Measurements from ENCODE around the gene VAMP7.
"Not testable (repeated sequence)": the region's sequence is repeated elsewhere in the genome, so short reads cannot be mapped to it uniquely, and the experiment has no call there.

The VAMP7 gene

DNA sequence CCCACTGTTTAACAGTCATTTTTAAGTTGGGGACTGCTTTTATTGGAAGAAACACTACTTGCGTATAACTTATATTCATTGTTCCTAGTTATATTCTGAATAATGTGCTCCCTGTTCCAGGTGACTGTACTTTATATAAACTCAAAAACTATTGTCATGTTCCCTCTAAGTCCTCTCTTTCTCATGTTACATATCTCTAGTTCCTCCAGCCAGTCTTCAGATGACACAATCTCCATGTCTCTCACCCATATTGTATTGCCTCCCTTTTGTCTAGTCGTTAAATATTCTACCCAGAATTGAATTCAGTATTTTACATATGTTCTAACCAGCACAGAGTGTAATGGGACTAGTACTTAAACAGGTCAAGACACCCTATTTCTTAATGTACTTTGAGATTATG is 5.3 kb downstream of the VAMP7 start:
- TF ChIP-seq GATA1 (IDR thresholded peaks at IDR 0.05; ENCODE audit: low read depth, low read length) (no peak), POLR2A (IDR thresholded peaks at IDR 0.05; ENCODE audit: low read length) (no peak)
- no peak for DNase-seq

DNA sequence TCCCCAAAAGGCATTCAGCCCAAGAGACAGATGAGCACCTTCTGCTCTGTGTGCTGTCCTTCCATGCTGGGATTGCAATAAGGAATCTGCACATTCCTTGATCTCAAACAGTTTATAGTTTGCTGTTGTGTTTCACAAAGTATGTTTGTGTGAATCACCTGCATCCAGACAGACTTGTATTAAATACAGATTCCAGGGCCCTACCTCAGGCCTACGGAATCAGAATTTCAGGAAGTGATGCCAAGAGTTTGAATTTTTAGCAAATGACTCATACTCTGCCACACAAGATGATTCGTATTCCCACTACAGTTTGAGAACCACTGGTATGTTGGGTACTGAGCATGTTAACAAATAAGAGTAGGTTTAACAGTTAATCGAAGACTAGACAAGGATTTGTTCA is 7.0 kb downstream of the VAMP7 start:
- no peak for TF ChIP-seq GATA1 (IDR thresholded peaks at IDR 0.05; ENCODE audit: low read depth, low read length)
- no peak for TF ChIP-seq POLR2A (IDR thresholded peaks at IDR 0.05; ENCODE audit: low read length)
- peak; percentile 6 to 33 for DNase-seq

DNA sequence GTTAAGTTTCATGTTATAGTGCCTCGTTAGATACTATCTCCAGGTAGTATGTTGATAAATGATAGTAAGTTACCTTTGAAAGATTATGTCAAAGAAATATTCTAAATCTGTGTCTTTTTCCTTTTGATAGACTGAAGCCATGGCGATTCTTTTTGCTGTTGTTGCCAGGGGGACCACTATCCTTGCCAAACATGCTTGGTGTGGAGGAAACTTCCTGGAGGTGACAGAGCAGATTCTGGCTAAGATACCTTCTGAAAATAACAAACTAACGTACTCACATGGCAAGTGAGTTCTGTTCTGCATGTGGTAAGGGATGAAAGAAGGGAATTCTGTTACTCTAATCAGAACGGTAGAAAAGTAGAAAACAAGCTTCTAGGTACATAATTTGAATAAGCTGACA is 8.2 kb downstream of the VAMP7 start:
- peak; percentile 29 to 51 for DNase-seq
- no peak for TF ChIP-seq GATA1 (IDR thresholded peaks at IDR 0.05; ENCODE audit: low read depth, low read length)
- no peak for TF ChIP-seq POLR2A (IDR thresholded peaks at IDR 0.05; ENCODE audit: low read length)

DNA sequence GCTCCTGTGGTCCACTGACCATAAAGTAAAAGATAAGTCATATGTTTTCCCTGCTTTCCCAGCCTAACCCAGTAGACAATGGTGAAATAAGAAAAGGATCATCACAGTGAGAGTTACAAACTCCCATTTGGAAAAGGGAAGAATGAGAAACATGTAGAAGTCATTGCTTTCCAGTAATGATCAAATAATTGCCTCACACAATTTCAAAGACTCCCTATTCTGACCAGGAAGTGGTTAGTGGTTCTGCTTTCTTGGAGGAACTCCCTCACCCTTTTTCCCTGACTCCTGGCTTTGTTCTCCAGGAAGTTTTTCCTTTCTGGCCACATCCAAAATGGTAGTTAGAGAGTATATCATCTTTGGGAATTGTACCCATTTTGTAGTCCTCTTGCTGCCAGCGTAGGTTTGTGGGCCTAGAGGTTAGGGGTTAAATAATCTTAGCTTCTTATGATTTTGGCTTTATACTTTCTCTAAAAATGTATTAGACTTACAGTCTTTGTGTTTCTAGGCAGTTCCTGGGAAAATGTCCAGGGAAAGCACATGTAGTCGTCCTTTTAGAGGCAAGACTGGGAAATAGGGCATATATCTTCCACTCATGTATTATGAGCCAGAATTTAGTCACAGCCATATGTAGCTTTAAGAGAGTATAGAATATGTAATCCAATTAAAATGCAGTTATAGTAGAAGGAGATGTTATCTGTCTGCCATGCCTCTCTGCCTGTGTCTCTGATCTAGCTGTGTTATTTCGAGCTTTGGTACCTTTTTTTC is 10.5 kb downstream of the VAMP7 start:
- TF ChIP-seq POLR2A (IDR thresholded peaks at IDR 0.05; ENCODE audit: low read length) (no peak), GATA1 (IDR thresholded peaks at IDR 0.05; ENCODE audit: low read depth, low read length) (no peak)
- DNase-seq, result no peak

DNA sequence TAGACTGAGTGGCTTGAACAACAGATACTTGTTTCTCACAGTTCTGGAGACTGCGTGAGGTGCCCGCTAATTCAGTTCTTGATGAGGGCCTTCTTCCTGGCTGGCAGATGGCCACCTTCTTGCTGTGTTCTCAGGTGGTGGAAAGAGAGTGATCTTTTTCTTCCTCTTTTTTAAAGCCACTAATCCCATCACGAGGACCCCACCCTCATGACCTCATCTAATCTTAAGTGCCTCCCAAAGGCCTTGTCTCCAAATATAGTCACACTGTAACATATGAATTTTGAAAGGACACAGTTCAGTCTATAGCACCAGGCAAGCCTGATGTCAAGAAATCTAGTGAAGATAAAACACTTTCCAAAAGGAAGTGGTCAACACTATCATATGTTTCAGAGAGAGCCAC is 12.4 kb downstream of the VAMP7 start:
- peak in 1 of 2 experiments; percentile 29 for DNase-seq
- TF ChIP-seq GATA1 (IDR thresholded peaks at IDR 0.05; ENCODE audit: low read depth, low read length) (no peak), POLR2A (IDR thresholded peaks at IDR 0.05; ENCODE audit: low read length) (no peak)

- TF ChIP-seq GATA1 (IDR thresholded peaks at IDR 0.05; ENCODE audit: low read depth, low read length) (no peak), POLR2A (IDR thresholded peaks at IDR 0.05; ENCODE audit: low read length) (no peak)
- DNase-seq, result no peak
Measured at GRCh38 chrX:155896512-155896911, 15.4 kb downstream of the VAMP7 start.

DNA sequence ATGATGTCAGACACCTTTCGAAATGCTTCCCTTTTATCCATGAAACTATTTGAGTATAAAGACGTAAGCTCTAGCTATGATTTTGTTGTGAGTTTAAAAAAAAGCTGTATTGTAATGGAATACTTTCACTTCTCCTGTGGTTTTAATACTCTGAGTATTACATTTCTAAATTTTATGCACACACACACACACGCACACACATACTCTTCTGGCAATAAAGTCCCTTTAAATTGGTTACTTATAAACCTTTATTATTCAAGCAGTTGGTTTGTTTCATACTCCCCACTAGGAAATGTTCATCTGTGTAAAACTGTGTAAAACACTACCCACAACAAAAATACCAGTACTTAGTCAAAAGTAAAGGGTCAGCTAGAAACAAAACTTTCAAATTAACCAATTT is 18.2 kb downstream of the VAMP7 start:
- DNase-seq, result no peak

DNA sequence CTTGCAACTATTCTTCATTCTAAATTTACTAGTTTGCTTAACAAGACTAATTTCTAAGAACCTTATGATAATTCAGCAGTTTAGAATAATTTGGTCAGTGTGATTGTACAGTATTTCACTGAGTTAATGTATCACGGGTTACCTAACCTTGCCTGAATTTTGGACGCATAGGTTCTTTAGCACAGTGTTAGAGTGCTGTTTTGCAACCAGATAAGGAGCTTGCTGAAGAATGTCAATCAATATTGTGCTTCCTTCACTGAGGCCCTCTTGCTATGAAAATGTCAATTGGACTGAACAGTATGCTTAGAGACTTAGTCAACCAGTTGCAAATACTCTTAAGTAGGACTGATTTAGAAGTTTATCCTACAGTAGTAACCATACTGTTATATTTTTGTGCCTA is 19.6 kb downstream of the VAMP7 start:
- no peak for TF ChIP-seq GATA1 (IDR thresholded peaks at IDR 0.05; ENCODE audit: low read depth, low read length)
- no peak for TF ChIP-seq POLR2A (IDR thresholded peaks at IDR 0.05; ENCODE audit: low read length)
- no peak for DNase-seq

More for the DNA sequence above, 18.2 kb downstream of the VAMP7 start:
- TF ChIP-seq GATA1 (IDR thresholded peaks at IDR 0.05; ENCODE audit: low read depth, low read length) (no peak), POLR2A (IDR thresholded peaks at IDR 0.05; ENCODE audit: low read length) (no peak)

- DNase-seq, result not testable (repeated sequence)
Measured at GRCh38 chrX:155907661-155908060, 26.5 kb downstream of the VAMP7 start.

DNA sequence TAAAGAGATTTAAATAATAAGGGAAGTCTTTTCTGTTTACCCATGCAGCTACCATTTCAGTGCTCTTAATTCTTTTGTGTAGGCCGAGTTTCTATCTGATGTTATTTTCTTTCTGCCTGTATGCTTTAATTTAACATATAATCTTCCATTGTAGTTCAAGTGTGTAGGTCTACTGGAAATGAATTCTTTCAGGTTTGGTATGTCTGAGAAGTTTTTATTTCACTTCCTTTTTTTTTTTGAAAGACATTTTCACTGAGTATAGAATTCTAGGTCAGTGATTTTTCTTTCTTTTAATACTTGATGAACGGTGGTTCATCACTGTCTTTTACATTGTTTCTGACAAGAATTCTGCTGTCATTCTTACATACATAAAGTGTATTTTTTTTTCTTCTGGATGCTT is 42.1 kb downstream of the VAMP7 start:
- TF ChIP-seq GATA1 (IDR thresholded peaks at IDR 0.05; ENCODE audit: low read depth, low read length), result no peak
- no peak for TF ChIP-seq POLR2A (IDR thresholded peaks at IDR 0.05; ENCODE audit: low read length)
- no peak for DNase-seq

DNA sequence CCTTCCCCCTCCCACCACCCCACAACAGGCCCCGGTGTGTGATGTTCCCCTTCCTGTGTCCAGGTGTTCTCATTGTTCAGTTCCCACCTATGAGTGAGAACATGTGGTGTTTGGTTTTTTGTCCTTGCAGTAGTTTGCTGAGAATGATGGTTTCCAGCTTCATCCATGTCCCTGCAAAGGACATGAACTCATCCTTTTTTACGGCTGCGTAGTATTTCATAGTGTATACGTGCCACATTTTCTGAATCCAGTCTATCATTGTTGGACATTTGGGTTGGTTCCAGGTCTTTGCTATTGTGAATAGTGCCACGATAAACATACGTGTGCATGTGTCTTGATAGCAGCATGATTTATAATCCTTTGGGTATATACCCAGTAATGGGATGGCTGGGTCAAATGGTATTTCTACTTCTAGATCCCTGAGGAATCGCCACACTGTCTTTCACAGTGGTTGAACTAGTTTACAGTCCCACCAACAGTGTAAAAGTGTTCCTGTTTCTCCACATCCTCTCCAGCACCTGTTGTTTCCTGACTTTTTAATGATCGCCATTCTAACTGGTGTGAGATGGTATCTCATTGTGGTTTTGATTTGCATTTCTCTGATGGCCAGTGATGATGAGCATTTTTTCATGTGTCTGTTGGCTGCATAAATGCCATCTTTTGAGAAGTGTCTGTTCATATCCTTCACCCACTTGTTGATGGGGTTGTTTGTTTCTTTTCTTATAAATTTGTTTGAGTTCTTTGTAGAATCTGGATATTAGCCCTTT is 49.9 kb downstream of the VAMP7 start:
- not testable (repeated sequence) for DNase-seq

GRCh38 chrX:155938132-155938531 is 57.0 kb downstream of the VAMP7 start:
- TF ChIP-seq GATA1 (IDR thresholded peaks at IDR 0.05; ENCODE audit: low read depth, low read length) (no peak), POLR2A (IDR thresholded peaks at IDR 0.05; ENCODE audit: low read length) (no peak)
- DNase-seq, result no peak

DNA sequence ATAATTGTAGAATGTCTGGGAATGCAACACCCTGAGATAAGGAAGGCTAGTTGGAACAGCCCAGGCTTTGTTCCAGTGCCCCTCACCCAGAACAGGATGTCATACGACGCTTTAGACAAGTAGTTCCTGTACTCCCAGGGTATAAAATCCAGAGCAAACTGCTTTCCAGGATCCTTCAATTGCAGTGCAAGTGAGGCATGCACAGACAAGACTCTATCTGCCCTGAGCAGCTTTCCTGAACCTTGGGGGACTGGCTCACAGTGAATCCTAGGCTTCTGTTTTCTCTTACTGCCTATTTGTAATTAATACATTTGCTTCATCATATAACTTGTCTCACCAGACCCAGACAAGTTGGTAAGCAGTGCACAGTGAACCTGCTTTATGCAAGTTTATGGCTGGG is 68.0 kb downstream of the VAMP7 start:
- DNase-seq, result no peak
- TF ChIP-seq POLR2A (IDR thresholded peaks at IDR 0.05; ENCODE audit: low read length), result no peak
- no peak for TF ChIP-seq GATA1 (IDR thresholded peaks at IDR 0.05; ENCODE audit: low read depth, low read length)

GRCh38 chrX:155951237-155951789 is 70.2 kb downstream of the VAMP7 start:
- no peak for TF ChIP-seq GATA1 (IDR thresholded peaks at IDR 0.05; ENCODE audit: low read depth, low read length)
- TF ChIP-seq POLR2A (IDR thresholded peaks at IDR 0.05; ENCODE audit: low read length), result no peak
- DNase-seq, result no peak

- no peak for DNase-seq
- TF ChIP-seq POLR2A (IDR thresholded peaks at IDR 0.05; ENCODE audit: low read length) (no peak), GATA1 (IDR thresholded peaks at IDR 0.05; ENCODE audit: low read depth, low read length) (no peak)
Measured at GRCh38 chrX:155953055-155953454, 71.9 kb downstream of the VAMP7 start.
